Activated T-cell treated with anti-CD3 and anti-CD28 coated beads for 4 hours (primary cell): ENCODE data around the gene OR1N2.
A peak's percentile ranks its signal among the peaks of the same experiment; 100 is the strongest.
"Not testable (repeated sequence)": the region's sequence is repeated elsewhere in the genome, so short reads cannot be mapped to it uniquely, and the experiment has no call there.

ENCODE experiments used
- DNase-seq: peaks from one replicate; pipeline ENCODE4 v3.0.0-alpha.2; 2020

OR1N2 gene

DNA sequence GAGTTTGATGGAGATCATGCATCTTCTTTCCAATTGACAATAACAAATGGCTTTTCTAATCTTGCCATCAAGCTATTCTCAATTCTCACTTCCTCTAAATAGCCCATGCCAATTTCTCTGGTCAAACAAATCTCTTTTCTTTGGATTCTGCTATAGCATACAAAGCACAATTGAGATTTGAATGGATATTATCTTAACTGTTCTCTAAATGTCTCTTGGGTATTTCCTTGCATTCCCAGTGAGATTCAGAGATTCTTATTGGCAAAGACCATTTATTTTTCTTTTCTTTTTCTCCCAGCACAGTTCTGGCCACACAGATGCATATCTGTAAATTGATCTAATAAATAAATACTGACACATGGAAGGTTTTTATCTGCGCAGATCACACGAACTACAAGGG lies at the start of gene OR1N2:
Gene OR1N2 (plus strand): TSS at position 301 of the 400 bp plus-strand sequence. CDS start 100 bp downstream, outside the sequence.
- DNase-seq: no peak

DNA sequence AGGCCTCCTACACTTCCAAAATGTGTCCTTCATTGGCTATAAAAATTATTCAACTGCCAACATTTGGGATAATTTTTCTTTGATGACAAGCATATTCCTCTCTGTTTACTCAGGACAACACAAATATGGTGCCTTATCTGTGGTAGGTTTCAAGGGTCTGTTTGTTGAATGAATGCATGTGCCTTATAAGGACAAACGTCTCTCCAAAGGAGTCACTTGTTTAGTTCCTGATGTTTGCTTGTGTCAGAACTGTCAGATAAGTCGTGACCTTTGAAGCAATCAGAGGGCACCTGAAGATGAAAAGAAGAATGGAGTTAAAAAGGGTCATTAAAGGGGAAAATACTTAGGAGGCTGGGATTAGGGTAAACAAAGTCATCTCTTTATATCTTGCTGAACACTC lies 45.9 kb upstream of the OR1N2 start:
- no peak for DNase-seq

- no peak for DNase-seq
Observed at GRCh38 chr9:122510502-122510901, 42.4 kb upstream of the OR1N2 start, which contains the start of gene OR1J2. OR1J2 (plus strand) TSS chr9:122510802; CDS start chr9:122510802, 0 bp downstream.

DNA sequence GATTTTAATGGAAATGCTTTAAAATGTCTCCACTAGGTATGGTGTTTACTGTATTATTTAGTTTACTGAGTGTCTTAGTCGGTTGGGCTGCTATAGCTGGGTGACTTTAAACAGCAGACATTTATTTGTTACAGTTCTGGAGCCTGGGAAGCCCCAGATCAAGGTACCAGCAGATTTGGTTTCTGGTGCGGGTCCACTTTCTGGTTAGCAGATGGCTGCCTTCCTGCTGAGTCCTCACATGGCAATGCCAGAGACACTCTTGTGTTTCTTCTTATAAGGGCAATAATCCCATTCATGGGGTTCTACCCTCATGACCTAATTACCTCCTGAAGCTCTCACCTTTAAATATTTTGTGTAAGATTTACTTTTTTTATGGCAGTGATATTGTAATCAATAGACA lies 34.7 kb upstream of the OR1N2 start:
- DNase-seq: no peak

DNA sequence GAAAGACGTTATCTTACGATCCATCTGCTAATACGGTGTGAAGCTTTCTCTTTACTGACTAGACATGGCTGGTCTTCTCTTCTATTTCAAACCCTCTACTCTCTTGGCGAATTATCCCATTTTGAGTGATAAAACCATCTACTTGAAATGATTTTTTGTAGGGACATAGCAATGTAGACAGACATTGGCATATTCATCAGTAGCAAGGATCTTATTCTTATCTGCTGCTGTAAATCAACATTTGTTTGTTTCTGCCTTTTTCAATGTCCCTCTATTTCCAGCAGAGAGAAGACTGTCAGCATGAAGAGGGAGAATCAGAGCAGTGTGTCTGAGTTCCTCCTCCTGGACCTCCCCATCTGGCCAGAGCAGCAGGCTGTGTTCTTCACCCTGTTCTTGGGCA lies 34.1 kb upstream of the OR1N2 start, which contains the start of gene OR1J4:
Gene OR1J4 (plus strand): TSS at position 301 of the 400 bp plus-strand sequence. CDS start 0 bp downstream, at position 301.
- no peak for DNase-seq

DNA sequence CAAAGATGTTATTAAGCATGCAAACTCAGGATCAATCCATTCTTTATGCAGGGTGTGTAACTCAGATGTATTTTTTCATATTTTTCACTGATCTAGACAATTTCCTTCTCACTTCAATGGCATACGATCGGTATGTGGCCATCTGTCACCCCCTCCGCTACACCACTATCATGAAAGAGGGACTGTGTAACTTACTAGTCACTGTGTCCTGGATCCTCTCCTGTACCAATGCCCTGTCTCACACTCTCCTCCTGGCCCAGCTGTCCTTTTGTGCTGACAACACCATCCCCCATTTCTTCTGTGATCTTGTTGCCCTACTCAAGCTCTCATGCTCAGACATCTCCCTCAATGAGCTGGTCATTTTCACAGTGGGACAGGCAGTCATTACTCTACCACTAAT lies 33.5 kb upstream of the OR1N2 start:
- no peak for DNase-seq

DNA sequence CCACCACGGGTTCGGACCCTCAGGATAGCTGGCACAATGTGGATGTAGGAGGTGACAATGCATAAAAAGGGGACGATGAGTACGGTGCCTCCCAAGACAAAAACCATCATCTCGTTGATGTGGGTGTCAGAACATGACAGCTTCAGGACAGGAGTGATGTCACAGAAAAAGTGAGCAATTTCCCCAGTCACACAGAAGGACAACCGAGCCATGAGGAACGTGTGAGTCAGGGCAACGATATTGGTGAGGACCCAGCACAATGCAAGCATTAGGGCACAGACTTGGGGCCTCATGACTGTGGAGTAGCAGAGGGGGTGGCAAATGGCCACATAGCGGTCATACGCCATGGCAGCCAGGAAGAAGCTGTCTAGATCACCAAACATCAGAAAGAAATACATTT lies 26.3 kb upstream of the OR1N2 start:
- no peak for DNase-seq

- no peak for DNase-seq
Observed at GRCh38 chr9:122527193-122527592, 25.7 kb upstream of the OR1N2 start, which contains the start of gene OR1N1. OR1N1 (minus strand) TSS chr9:122527293; CDS start chr9:122527293, 0 bp downstream.

DNA sequence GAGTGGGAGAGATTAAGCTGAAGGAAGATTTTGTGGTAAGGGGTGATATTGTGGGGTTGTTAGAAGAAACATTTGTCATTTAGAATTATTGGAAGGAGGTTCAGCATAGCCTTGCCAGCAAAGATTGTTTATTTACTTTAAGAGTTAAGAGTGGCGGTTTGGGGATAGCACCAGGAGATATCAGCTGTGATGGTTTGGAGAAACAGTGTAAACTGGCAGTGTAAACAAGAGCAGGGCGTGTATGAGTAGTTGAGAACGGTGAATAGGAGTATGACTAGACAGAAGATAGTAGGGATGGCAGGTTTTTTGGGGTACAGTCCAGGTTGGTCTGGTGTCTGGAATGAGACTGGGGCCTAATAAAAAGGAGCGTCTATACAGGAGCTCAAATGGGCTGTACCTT lies 21.8 kb upstream of the OR1N2 start:
- DNase-seq: not testable (repeated sequence)

- no peak for DNase-seq
Observed at GRCh38 chr9:122536134-122536533, 16.8 kb upstream of the OR1N2 start.

DNA sequence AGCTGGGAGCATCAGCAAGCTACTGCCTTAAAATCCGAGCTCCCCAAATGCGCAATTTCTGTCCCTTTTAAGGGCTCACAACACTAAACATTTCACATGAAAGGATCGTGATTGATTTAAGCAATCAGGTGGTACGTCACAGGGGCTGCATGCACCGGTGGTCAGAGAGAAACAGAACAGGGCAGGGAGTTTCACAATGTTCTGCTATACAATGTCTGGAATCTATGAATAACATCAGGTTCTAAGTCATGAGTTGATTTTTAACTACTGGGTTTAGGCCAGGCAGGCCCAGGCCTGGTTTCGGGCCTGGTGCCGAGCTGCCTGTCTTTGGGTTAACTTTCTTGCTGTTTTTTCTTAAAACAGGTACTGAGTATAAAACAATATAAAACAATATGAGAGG lies 15.8 kb upstream of the OR1N2 start:
- not testable (repeated sequence) for DNase-seq

DNA sequence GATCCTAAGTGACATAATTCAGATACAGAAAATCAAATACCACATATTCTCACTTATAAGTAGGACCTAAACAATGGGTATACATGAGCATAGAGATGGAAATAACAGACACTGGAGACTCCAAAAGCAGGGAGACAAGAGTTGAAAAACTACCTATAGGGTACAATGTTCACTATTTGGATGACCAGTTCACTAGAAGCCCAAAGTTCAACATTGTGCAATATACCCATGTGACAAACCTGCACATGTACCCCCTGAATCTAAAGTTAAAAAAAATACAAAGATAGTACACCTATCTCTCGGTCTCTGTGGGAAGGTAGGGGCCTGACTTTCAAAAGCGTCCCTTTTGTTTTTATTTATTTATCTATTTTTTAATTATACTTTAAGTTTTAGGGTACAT lies 14.2 kb upstream of the OR1N2 start:
- DNase-seq: no peak

- no peak for DNase-seq
Observed at GRCh38 chr9:122546196-122546595, 6.7 kb upstream of the OR1N2 start.

GRCh38 chr9:122551371-122551770 lies 1.5 kb upstream of the OR1N2 start:
- DNase-seq: no peak

DNA sequence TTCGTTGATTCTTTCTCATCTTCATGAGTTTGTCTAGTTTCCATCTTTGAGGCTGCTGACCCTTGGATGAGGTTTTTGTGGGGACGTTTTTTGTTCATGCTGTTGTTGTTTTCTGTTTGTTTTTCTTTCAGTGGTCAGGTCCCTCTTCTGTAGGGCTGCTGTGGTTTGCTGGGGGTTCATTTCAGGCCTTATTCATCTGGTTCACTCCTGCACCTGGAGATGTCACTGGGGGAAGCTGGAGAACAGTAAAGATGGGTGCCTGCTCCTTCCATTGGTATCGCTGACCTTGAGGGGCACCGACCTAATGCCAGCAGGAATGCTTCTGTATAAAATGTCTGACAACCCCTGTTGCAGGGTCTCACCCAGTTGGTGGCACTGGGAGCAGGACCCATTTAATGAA lies 8.5 kb downstream of the OR1N2 start:
- no peak for DNase-seq

DNA sequence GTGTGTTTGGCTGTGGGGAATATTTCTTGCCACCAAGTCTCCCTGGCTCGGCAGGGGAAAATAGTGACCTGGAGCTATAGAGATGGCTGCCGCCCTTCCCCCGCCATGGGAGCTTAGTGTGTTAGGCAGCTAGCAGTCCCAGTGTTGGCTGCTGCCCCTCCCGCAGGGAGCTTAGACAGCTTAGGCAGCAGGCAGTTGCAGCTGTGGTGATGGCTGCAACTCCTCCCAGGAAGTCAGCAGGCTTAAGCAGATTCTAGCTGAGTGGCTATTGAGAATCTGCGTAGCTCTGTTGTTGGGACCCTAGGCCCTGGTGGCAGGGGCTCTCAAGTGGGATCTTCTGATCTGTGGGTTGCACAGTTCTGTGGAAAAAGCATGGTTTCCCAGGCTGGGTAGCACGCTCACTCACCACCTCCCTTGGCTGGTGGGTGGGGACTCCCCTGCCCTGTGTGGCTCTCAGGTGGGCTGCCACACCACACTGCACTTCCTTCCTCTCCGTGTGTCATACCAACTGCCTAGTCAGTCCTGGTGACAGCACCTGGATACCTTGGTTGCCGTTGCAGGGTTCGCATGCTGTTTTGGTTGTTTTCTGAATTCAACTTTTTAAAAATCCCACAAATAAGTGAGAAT lies 9.3 kb downstream of the OR1N2 start:
- DNase-seq: peak; percentile 2

GRCh38 chr9:122567901-122568300 lies 15.0 kb downstream of the OR1N2 start:
- no peak for DNase-seq

DNA sequence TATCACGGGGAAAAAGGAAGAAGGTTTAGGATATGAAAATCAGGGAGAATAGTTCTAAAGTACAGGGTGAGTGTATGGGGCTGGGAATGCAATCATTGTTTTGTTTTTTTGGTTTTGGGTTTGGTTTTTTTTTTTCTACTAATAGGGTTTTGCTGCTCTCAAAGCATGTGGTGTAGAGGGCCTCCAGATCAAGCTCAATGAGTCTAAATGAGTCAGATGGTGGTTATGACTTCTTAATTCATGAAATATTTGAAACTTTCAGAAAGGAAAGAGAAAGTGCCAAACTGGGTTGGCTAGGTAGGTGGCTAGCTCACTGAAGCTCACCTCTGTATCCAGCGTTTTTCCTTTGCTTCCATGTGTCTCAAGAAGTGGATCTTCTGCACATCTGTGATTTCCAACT lies 19.5 kb downstream of the OR1N2 start:
- no peak for DNase-seq

- no peak for DNase-seq
Observed at GRCh38 chr9:122579874-122580273, 27.0 kb downstream of the OR1N2 start.

- no peak for DNase-seq
Observed at GRCh38 chr9:122580360-122580759, 27.4 kb downstream of the OR1N2 start.

GRCh38 chr9:122583284-122583683 lies 30.4 kb downstream of the OR1N2 start, which contains the start of gene OR1L8:
OR1L8 (minus strand) TSS chr9:122583384; CDS start chr9:122568477, 14,907 bp downstream.
- not testable (repeated sequence) for DNase-seq
